ENCODE results near the gene CLCN1.

Gene CLCN1

DNA sequence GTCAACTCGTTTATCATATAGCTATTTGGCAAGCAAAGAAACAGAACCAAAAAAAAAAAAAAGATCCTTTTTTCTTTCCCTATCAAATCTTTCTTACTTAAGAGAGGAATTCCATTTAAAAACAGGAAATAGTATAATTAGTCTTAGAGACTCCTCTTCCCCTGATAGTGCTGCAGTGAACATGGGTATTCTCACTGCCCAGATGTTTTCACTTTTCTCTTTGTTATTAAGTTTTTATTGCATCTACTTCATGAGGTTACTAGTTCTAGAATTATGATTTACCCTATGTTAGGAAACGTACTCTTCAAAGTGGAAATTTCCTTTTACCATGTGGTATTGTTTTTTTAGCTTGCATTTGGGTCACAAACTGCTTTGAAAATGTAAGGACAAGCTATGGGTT lies 19.2 kb upstream of the CLCN1 start:
- no peak for DNase-seq

DNA sequence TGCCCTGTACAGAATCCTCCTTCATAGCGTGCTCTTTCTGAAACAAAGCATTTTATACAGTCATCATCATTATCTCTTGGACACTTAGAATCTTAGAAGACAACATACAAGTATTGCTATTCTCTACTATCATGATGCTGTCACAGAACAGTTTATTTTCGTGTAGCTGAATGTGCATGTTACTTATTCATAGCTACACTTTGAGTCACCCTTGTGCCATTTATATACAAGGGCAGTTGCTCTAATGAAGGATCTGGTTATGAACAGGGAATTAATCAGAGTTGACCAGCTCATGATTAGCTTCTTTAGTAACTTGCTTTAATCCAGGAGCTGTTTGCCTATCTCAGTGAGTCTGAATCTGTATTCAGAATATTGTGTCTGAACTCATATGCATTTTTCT lies 16.6 kb upstream of the CLCN1 start:
- no peak for DNase-seq

DNA sequence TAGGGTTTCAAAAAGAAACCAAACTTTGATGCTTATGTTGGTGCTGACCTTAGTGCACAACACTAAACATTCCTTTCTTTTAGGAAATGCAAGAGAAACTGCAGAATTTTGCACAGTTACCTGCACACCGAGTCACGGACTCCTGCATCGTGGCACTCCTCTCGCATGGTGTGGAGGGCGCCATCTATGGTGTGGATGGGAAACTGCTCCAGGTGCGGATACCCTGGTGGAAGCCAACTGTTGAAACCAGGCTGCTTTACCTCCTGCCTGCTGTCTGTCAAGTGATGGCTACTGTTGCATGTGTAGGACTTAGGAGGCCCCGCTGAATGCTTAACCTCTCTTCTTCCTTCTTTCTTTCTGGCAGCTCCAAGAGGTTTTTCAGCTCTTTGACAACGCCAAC lies 16.1 kb upstream of the CLCN1 start:
- peak; percentile 66 for DNase-seq

DNA sequence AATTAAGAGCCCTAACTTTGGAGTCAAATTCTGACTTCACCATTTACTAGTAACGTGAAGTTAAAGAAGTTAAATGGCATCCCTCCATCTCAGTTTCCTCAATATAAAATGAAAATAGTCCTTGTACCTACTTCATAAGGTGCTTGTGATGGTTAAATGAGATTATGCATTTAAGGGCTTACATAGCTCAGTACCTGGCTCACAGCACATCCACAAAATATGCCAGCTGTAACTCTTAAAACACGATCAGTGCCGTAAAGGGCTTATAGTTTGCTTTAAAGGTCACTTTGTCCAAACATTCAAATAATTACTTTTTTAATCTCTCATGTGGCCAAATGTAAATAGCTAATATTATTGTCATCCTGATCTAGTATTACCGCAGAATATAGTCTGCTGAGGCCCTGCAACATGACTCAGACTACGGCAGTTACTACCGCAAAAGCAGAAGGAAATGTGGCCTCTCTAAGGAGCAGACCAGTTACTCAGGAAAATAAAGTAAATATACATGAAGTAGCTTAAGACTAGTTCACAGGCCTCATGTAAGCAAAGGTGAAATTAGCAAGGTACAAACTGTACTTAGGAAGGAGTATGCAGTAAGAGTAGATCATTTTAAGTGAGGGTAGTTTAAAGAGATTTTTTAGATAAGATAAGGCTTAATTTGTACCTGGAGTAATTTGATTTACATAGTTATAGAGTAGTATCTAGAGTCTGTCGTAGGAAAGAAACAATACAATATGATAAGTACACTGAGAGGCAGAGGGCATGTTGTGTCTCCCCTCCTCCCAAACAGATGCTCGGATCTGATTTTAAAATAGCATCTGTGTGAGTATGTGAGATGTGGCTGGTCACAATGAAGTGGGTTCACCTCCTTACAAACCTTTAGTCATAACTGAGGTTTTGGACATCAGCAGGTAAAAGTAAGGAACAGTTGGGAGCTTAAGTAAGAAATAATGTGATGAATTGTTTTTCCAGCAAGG lies 14.7 kb upstream of the CLCN1 start:
- no peak for DNase-seq

DNA sequence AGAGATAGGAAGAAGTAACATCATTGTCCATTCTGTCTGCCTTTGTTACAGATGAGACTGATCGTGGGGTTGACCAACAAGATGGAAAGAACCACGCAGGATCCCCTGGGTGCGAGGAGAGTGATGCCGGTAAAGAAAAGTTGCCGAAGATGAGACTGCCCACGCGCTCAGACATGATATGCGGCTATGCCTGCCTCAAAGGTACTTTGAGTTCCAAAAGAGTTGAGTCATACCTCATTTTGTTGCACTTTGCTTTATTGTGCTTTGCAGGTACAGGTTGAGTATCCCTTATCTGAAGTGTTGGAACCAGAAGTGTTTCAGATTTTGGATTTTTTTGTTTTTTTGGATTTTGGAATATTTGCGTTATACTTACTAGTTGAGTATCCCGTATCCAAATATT lies 12.2 kb upstream of the CLCN1 start:
- no peak for DNase-seq

DNA sequence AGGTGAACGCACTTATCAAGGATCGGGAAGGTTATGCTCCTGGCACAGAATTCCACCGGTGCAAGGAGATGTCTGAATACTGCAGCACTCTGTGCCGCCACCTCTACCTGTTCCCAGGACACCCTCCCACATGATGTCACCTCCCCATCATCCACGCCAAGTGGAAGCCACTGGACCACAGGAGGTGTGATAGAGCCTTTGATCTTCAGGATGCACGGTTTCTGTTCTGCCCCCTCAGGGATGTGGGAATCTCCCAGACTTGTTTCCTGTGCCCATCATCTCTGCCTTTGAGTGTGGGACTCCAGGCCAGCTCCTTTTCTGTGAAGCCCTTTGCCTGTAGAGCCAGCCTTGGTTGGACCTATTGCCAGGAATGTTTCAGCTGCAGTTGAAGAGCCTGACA lies 11.0 kb upstream of the CLCN1 start:
- DNase-seq, result no peak

DNA sequence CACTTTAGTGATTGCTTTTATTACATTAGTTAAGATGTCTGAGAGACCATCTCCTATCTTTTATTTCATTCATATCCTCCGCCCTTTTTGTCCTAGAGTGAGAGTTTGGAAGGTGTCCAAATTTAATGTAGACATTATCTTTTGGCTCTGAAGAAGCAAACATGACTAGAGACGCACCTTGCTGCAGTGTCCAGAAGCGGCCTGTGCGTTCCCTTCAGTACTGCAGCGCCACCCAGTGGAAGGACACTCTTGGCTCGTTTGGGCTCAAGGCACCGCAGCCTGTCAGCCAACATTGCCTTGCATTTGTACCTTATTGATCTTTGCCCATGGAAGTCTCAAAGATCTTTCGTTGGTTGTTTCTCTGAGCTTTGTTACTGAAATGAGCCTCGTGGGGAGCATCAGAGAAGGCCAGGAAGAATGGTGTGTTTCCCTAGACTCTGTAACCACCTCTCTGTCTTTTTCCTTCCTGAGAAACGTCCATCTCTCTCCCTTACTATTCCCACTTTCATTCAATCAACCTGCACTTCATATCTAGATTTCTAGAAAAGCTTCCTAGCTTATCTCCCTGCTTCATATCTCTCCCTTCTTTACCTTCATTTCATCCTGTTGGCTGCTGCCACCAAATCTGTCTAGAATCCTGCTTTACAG lies 10.4 kb upstream of the CLCN1 start:
- DNase-seq, result peak; percentile 76

DNA sequence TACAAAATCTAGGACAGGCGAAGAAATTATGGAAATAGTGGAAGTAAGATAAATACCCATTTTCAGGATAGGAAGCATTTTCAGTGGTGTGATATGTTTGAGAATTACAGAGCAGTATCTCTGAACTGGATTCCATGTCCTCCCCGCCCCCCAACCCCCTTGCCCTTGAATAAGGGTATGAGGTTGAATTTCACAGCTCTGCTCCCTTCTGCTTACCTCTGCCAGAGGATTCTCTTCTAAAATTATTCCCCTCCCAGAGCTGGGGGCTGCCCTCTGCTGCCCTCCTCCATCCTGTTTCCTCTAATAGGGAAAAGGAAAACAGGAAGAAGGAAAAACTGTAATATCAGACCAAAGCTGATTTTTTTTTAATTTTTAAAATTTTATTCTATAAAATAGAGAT lies 7.3 kb upstream of the CLCN1 start:
- DNase-seq, result no peak

DNA sequence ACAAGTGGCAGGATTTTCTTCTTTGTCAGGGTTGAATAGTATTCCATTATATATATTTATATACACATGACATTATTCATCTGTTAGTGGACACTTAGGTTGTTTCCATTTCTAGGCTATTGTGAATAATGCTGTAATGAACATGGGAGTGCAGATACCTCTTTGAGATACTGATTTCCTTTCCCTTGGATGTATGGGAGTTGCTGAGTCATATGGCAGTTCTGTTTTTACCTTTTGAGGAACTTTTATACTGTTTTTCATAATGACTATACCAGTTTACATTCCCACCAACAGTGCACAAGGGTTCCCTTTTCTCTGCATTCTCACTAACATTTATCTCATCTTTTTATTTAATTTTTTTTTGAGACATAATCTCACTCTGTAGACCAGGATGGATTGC lies 1.8 kb upstream of the CLCN1 start:
- DNase-seq, result no peak

DNA sequence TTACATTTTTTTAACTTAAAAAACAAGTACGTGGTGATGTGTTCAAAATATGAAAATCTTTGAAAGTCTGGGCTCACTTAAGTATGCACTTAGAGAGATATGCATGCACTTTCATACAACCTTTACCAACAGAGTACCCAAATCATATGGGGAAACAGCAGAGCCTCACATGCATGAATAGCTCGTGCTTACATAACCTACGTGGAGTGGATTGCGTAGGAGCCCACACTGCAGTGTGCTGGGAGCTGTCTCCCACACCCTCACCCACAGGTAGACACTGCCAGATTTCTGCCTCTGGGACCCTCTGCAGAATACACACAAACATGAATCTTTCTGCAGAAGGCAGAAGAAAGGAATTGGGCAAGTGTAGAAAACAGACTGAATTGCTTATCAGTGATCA lies 581 bp downstream of the CLCN1 start:
- no peak for DNase-seq

DNA sequence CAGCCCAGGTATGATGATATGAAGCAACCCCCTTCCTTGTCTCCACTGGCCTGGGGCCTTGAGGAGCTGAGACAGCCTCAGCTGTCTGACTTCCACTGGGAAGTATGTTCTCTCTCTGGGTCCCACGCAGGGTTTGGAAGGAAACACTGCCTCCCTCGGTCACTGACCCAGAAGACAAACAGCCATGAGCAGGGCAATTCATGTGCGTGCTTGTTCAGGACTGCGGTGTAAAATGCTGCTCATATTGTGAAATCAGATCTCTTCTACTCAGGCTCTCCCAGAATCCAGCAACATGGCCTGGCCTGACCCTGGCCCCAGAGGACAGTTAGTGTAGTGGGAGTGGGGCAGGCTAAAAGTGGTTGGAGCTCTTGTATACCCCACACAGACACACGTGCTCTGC lies 2.8 kb downstream of the CLCN1 start:
- DNase-seq, result no peak

DNA sequence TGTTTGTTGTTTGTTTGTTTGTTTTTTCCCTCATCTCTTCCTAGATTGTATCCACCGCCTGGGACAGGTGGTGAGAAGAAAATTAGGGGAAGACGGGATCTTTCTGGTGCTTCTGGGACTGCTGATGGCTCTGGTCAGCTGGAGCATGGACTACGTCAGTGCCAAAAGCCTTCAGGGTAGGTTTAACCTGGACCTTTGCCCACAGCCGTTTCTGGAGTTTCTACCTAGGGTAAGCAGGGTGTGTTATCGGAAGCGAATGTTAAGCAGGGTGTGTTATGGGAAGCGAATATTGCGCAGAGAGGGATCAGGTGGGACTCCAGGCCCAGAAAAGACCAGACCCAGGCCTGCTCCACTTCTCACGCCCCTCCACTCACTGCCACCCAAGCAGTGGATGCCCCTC lies 4.7 kb downstream of the CLCN1 start:
- no peak for DNase-seq

DNA sequence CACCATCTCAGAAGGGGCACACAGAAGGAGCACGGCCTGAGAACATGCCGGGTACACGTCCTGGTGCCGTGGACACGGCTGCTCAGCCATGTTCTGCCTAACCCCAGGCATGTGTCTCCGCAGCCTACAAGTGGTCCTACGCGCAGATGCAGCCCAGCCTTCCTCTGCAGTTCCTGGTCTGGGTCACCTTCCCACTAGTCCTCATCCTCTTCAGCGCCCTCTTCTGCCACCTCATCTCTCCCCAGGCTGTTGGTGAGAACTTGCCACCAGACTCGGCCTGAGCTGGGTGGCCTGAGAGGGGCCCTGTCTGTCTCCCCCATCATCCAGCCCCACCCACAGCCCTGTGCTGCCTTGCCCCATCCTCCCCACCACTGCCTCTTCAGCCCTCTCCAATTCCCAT lies 5.3 kb downstream of the CLCN1 start:
- no peak for DNase-seq

DNA sequence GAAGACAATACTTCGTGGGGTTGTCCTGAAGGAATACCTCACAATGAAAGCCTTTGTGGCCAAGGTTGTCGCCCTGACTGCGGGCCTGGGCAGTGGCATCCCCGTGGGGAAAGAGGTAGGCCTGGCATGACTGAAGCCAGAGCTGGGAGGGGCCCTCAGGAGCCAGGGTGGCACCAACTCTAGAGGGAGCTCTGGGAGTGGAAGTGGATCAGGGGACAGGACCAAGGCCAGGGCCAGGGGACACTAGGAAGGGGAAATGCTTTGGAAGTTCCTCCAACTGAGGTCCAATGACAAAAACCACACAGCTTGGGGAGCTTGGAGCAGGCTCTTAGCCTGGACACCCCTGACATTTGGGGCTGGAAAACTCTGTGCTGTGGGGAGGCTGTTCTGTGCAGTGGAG lies 5.8 kb downstream of the CLCN1 start:
- no peak for DNase-seq

DNA sequence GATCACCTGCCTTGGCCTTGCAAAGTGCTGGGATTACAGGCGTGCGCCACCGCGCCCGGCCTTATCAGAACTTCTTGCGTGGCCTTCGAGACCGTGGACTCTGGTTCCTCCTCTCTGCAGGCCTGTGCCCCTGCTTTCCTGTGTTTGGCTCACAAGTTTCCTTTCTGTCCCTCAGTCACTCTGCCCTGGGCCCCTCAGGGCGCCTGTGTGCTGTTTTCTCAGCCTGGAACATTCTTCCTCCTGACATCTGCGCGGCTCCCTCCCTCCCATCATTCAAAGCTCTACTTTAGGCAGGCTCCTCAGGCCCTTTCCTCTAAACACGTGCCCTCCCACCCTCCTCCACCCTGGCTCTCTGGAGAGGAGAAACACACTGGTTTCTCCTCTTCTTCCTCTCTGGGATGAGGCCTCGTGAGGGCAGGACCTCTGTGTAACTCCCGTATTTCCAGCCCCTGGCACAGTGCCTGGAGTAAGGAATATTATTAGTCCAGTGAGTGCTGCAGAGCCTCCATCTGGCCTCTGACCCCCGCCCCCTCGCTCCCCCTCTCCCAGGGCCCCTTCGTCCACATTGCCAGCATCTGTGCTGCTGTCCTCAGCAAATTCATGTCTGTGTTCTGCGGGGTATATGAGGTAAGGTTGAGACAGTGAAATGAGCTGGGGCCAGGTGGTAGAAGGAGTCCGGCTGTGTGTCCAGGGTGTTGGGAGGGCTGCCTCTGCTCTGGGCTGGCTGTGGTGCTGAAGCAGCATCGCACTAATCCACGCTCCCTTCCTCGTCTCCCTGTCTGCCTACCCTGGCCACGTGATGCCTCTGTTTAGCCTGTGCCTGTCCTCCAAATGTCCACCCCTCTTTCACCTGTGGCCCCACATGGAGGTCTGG lies 7.1 kb downstream of the CLCN1 start:
- no peak for DNase-seq

DNA sequence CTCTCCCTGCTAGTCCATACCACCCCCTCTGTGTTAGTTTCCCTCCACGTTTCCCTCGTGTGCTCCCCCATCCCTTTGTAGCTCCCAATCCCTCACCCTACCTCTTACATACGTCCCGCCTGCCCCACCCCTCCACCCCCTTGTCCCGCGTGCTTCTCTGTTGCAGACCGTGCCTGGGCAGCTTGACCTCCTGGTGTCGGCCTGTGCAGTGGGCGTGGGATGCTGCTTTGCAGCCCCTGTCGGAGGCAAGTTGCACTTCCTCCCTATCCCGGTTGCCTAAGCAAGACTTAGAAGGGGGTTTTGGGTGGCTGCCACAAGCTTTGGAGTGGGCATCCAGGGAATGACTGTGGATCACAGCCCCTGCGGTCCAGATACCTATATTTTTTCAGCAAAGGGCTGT lies 7.7 kb downstream of the CLCN1 start:
- no peak for DNase-seq

DNA sequence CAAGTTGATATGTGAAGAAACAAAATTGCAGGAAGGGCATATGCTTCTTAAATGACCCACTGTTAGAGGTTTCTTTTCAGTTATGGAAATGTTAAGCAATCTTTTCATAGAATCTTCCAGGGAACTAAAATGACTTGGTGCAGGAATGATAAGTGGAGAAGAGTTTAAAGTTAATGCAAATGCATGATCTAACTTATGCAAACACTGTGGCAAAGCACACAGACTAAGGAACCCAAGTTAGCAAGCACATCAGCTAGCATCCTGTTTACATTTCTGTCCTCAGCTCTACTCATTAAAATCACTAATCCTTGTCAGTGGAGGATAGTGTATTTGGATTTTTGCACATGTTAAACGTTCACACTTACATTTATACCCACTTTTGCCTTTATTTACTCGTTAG lies 9.3 kb downstream of the CLCN1 start:
- DNase-seq, result no peak

DNA sequence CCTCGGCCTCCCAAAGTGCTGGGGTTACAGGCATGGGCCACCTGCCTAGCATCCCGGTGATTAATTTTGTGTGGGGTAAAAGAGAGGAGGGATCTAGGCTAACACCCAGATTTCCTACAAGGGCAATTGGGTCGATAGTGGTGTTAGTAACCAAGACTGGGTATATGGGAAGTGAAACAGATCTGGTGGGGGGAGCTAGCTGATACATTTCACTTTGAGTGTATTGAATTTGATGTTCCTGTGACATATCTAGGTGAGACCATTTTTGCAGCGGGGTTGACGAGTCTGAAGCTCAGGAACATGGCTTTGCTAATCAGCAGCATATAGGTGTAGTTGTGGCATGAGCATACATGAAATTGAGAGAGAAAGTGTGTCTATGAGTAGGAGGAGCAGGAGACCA lies 12.0 kb downstream of the CLCN1 start:
- no peak for DNase-seq

DNA sequence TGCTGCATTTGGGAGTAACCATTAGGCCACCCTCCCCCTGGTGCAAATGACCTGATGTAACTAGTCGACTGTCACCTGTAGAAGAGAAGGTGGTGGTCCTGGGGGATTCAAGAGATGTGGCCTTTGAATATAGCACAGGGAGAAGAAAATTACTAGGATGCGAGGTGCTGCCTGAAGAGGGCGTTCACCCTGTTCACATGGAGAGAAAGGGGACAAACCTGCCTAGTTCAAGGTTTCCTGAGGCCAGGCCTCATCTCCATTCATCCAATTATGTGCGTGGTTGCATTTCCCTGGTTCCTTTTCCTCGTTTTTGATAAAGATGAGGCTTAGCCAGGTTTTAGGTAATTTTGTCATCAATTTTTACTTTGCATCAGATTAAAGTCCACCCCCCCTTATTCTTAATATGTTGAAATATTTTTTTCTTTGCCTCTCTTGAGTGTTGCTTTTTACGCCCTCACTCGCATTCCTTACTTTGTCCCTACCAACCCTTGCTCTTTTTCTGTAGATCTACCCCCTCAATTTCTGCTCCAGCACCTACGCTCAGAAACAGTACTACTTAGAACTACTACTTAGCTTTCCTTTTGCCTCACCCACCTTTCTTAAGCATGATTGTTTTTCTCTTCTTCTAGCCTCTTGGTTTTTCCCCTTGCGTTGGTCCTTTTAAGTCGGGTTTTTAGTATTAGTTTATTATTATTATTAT lies 13.7 kb downstream of the CLCN1 start:
- DNase-seq, result no peak

DNA sequence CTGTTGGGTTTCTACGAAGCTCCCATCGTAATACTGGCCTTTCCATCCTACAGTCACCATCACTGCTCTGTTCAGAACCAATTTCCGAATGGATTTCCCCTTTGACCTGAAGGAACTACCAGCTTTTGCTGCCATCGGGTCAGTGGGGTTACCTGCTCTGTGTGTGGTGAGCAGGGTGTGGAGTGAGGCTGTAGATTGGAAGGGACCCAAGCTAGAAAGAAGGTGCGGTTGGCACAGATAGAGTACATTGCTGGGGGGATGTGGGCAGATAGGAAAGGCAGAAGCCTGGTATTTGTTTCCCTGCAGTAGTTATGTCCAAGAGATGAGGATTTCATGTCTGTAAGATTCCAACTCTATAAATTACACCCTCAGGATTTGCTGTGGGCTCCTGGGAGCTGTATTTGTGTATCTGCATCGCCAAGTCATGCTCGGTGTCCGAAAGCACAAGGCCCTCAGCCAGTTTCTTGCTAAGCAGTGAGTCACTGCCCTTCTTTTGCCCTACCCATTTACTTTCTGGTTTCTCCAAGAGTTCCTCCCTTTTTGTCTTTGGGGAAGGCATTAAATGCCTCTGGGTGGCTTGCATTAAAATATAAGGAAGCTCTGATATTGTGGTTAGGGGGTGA lies 15.4 kb downstream of the CLCN1 start:
- no peak for DNase-seq

DNA sequence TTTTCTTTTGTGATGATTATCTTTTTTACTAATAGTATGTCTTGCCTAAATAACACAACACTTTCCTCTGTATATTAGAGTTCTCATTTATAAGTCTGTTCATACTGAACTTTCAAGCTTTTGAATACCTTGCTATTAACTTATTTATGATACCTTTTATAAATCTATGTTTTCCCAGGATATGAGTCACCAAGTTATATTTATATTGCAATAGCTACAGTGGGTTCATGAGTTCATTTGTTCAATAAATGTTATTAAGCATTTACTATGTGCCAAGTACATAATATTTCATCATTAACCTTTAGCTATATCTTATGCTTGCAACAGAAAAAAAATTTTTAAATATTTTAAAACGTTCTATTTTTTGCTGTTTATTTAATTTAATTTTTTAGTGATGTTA lies 18.3 kb downstream of the CLCN1 start:
- no peak for DNase-seq

DNA sequence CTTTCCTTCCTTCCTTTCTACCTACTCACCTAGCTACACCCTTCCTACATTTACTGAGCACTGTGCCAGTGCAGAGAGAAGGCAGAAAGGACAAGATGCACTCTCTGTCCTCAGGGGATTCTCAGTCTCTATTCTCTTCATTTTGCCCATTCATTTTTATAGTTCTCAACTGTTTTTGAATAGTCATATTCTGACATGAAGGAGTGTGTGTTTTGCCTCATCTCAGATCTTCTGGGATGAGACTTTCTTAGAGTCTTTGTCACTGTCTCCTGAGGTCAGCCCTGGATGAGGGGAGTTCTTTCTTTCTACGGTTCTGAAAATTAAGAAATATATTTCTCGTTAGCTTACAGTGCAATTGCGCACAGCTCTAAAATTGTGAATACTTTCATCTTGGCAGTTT lies 21.3 kb downstream of the CLCN1 start:
- no peak for DNase-seq

All from activated naive CD4-positive, alpha-beta T cell treated with Interleukin-2 at 50 U/mL for 16 hours (primary cell).